ENCODE data around the gene MAPK12.

Gene MAPK12

DNA sequence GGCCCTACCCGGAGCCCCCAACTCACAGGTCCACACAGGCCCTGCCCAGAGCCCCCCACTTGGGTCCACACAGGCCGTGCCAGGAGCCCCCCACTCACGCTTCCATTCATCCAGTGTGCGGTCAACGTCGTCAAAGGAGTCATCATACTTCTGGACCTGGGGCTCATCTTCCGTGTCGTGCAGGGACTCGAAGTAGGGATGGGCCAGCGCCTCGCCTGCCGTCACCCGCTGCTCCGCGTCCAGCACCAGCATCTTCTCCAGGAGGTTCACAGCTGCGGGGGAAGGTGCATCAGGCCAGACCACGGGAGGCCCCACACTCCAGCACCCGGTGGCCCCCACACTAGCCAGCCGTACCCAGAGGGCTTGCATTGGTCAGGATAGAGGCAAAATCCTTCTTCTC, 6.4 kb downstream of the MAPK12 start:
- no peaks in the 10 kb centered on the region for H3K27me3 ChIP-seq (ENCODE audit: insufficient read depth, poor library complexity, severe bottlenecking)
- TF ChIP-seq, protein P1, sequence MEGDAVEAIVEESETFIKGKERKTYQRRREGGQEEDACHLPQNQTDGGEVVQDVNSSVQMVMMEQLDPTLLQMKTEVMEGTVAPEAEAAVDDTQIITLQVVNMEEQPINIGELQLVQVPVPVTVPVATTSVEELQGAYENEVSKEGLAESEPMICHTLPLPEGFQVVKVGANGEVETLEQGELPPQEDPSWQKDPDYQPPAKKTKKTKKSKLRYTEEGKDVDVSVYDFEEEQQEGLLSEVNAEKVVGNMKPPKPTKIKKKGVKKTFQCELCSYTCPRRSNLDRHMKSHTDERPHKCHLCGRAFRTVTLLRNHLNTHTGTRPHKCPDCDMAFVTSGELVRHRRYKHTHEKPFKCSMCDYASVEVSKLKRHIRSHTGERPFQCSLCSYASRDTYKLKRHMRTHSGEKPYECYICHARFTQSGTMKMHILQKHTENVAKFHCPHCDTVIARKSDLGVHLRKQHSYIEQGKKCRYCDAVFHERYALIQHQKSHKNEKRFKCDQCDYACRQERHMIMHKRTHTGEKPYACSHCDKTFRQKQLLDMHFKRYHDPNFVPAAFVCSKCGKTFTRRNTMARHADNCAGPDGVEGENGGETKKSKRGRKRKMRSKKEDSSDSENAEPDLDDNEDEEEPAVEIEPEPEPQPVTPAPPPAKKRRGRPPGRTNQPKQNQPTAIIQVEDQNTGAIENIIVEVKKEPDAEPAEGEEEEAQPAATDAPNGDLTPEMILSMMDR (IDR thresholded peaks at IDR 0.05; ENCODE audit: poor library complexity, severe bottlenecking) = no peak

DNA sequence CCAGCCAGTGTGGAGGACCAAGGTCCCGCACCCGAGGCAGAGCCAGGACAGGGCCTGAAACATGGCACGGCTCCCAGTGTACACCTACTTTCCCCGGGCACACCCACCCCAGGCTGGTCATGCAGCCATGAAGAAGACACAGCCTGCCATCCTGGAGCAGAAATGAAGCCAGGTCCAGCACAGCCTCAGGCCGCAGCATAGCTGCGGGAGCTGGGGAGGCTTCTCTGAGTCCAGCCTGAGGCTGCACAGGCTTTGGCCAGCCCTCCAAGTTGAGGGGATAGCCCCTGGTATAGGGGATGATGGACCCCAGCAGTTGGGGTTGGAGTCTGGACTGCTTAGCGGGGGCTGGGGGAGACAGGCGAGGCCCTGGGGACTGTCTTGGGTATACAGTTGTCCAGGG, 7.5 kb downstream of the MAPK12 start:
- no peaks in the 10 kb centered on the region for H3K27me3 ChIP-seq (ENCODE audit: insufficient read depth, poor library complexity, severe bottlenecking)
- no peaks in the 10 kb centered on the region for H3K9me3 ChIP-seq (ENCODE audit: severe bottlenecking)
- no peaks in the 10 kb centered on the region for H3K4me1 ChIP-seq (ENCODE audit: insufficient read depth, poor library complexity, severe bottlenecking)
- peaks cover 5% of the 10 kb centered on the region; the same call in 1 of the 2 replicates for H3K36me3 ChIP-seq (ENCODE audit: low read depth)
- no peak overlapping the region for H3K27ac ChIP-seq (ENCODE audit: poor library complexity, severe bottlenecking)
- DNase-seq (ENCODE audit: low spot score) (no peak), ATAC-seq (ENCODE audit: low read depth) (no peak)
- no peak overlapping the region for H3K4me3 ChIP-seq (ENCODE audit: severe bottlenecking)
- TF ChIP-seq, protein P1 (IDR thresholded peaks at IDR 0.05; ENCODE audit: poor library complexity, severe bottlenecking) = no peak

More for the DNA sequence above, 6.4 kb downstream of the MAPK12 start:
- Histone ChIP-seq H3K36me3 (ENCODE audit: low read depth) (peaks cover 5% of the 10 kb centered on the region; the same call in 1 of the 2 replicates), H3K9me3 (ENCODE audit: severe bottlenecking) (no peaks in the 10 kb centered on the region), H3K4me1 (ENCODE audit: insufficient read depth, poor library complexity, severe bottlenecking) (no peaks in the 10 kb centered on the region), H3K27ac (ENCODE audit: poor library complexity, severe bottlenecking) (no peak overlapping the region), H3K4me3 (ENCODE audit: severe bottlenecking) (no peak overlapping the region)
- DNase-seq (ENCODE audit: low spot score) (no peak), ATAC-seq (ENCODE audit: low read depth) (no peak)

DNA sequence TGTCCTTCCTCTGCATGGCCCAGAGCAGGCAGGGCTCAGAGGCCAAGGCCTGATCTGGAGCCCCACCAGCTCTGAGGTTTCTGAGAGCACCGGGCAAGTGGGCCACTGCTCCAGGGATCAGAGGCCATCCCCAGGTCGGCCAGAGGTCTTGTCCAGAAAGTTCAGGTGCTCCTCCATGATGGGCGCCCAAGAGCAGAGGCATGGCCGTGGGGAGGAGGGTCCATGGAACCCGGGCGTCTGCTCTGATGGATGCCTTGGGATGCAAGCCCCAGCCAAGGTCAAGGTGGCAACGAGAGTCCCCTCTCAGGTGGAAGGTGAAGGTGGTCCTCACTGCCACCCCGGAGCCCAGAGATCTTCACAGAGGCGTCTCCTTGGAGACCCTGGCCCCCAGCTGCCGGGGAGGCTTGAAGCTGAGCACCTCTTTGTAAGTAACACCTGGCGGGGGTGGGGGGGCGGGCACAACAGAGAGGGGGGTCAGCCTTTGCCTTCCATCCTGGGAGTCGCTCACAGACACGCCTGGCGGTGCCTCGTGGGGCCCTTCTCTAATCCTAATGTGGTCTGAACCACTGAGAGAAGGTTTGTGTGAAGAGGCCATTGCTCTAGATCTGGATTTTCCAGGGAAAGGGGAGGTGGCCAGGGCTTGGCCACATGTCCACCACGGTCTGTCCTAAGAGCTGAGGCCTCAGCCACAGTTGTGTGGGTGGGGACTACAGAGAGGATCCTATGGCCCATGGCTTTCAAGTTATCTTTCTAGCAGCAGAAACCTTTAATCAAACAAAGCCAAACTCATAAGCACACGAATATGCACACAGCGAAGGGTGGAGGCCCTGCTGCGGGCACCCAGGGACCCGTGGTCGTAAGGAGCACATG, 8.2 kb downstream of the MAPK12 start:
- DNase-seq (ENCODE audit: low spot score) = no peak
- H3K36me3 ChIP-seq (ENCODE audit: low read depth) = peaks cover 5% of the 10 kb centered on the region; the same call in 1 of the 2 replicates
- no peak overlapping the region for H3K27ac ChIP-seq (ENCODE audit: poor library complexity, severe bottlenecking)
- H3K27me3 ChIP-seq (ENCODE audit: insufficient read depth, poor library complexity, severe bottlenecking) = no peaks in the 10 kb centered on the region
- H3K9me3 ChIP-seq (ENCODE audit: severe bottlenecking) = no peaks in the 10 kb centered on the region
- ATAC-seq (ENCODE audit: low read depth) = no peak
- TF ChIP-seq, protein P1 (IDR thresholded peaks at IDR 0.05; ENCODE audit: poor library complexity, severe bottlenecking) = no peak
- H3K4me3 ChIP-seq (ENCODE audit: severe bottlenecking) = no peak overlapping the region
- H3K4me1 ChIP-seq (ENCODE audit: insufficient read depth, poor library complexity, severe bottlenecking) = no peaks in the 10 kb centered on the region

DNA sequence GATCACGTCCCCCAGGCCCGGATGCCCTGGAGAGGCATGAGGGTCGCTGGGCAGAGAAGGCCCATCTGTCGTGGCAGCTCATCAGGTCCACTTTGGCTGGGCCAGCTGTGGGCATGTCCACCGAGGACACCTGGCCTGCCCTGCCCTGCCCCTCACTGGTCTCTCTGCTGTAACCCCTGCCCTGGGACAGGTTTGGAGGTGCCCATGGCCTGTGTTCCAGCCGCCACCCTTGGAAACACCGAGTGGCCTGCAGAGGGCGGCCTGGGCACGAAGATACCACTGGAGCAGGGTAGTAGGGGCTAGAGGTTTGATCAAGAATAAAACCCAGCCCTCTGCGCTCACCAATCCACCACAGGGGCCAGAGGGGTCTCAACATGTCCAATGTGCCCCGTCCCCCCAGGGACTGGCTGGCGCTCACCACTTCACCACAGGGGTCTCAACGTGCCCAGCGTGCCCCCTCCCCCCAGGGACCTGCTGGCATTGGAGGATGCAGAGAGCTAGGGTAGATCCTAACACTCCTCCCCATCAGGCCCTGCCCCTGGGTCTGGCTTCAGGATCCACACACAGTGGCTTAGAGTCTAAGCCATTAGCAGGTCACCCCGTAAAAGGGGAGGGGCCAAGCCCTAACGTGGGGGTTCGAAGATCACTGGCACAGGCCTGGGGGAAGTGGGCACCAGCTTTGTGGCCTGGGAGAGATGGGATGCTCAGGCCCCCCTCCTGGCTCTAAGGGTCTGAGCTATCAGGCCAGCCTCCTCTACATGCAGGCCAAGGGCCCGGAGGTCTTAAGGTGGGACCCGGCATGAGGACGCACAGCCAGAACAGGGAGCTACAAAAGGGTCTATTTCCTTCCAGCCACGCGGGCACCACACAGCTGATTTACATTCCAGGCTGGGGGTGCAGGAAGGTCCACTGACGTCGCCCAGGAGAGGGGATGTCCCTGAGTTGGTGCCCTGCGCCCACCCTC, 9.1 kb downstream of the MAPK12 start:
- H3K27me3 ChIP-seq (ENCODE audit: insufficient read depth, poor library complexity, severe bottlenecking) = no peaks in the 10 kb centered on the region
- peak overlapping the region; percentile 68 for H3K27ac ChIP-seq (ENCODE audit: poor library complexity, severe bottlenecking)
- TF ChIP-seq, protein P1 (IDR thresholded peaks at IDR 0.05; ENCODE audit: poor library complexity, severe bottlenecking) = peak; percentile 82
- ATAC-seq (ENCODE audit: low read depth) = peak; percentile 73
- no peaks in the 10 kb centered on the region for H3K9me3 ChIP-seq (ENCODE audit: severe bottlenecking)
- H3K4me1 ChIP-seq (ENCODE audit: insufficient read depth, poor library complexity, severe bottlenecking) = no peaks in the 10 kb centered on the region
- H3K4me3 ChIP-seq (ENCODE audit: severe bottlenecking) = no peak overlapping the region
- H3K36me3 ChIP-seq (ENCODE audit: low read depth) = peaks cover 7% of the 10 kb centered on the region
- no peak for DNase-seq (ENCODE audit: low spot score)
